T-helper 1 cell treated with Interleukin-12 subunit alpha and Interleukin-12 subunit beta and Interleukin-4 antibody, amounts not matched to agents 30 μg/mL and 1 μg/mL, for 36 hours (primary cell): ENCODE results near the gene TBC1D10B.
"Not testable (repeated sequence)": the region's sequence is repeated elsewhere in the genome, so short reads cannot be mapped to it uniquely, and the experiment has no call there.

Source experiments
- H3K27ac Mint-ChIP-seq: one replicate; pipeline ENCODE4 v1.8.0; 2021; ENCODE audit warnings: mild to moderate bottlenecking, mixed read lengths
- H3K27me3 Mint-ChIP-seq: one replicate; pipeline ENCODE4 v1.8.0; 2021; ENCODE audit warnings: low read depth, mixed read lengths
- H3K36me3 Mint-ChIP-seq: one replicate; pipeline ENCODE4 v1.8.0; 2021; ENCODE audit warnings: low read depth, mixed read lengths
- H3K4me1 Mint-ChIP-seq: one replicate; pipeline ENCODE4 v1.8.0; 2021; ENCODE audit warnings: low read depth, mixed read lengths
- H3K4me3 Mint-ChIP-seq: one replicate; pipeline ENCODE4 v1.8.0; 2021; ENCODE audit warnings: mild to moderate bottlenecking, moderate library complexity, mixed read lengths
- H3K9me3 Mint-ChIP-seq: one replicate; pipeline ENCODE4 v1.8.0; 2021; ENCODE audit warnings: mixed read lengths

The TBC1D10B gene

GRCh38 chr16:30406795-30407101, 36.5 kb upstream of the TBC1D10B start:
- Mint-ChIP-seq H3K4me1 (peaks cover 22% of the 10 kb centered on the region), H3K36me3 (no peaks in the 10 kb centered on the region), H3K27me3 (no peaks in the 10 kb centered on the region), H3K27ac (peak overlapping the region; percentile 93), H3K9me3 (no peaks in the 10 kb centered on the region), H3K4me3 (peak overlapping the region; percentile 98)

GRCh38 chr16:30401768-30402425, 31.6 kb upstream of the TBC1D10B start:
- Mint-ChIP-seq H3K4me3 (peak overlapping the region; percentile 84), H3K9me3 (no peaks in the 10 kb centered on the region), H3K4me1 (peaks cover 24% of the 10 kb centered on the region), H3K27me3 (no peaks in the 10 kb centered on the region), H3K36me3 (peaks cover 9% of the 10 kb centered on the region), H3K27ac (no peak overlapping the region)

- Mint-ChIP-seq H3K27me3 (no peaks in the 10 kb centered on the region), H3K27ac (peak overlapping the region; percentile 69), H3K36me3 (peaks cover 14% of the 10 kb centered on the region), H3K4me1 (peaks cover 32% of the 10 kb centered on the region), H3K4me3 (peak overlapping the region; percentile 84), H3K9me3 (no peaks in the 10 kb centered on the region)
These were observed 29.3 kb upstream of the TBC1D10B start for GRCh38 chr16:30399435-30400186.

- Mint-ChIP-seq H3K27ac (no peak overlapping the region), H3K36me3 (peaks cover 14% of the 10 kb centered on the region), H3K4me3 (peak overlapping the region; percentile 84)
These were observed 28.6 kb upstream of the TBC1D10B start for GRCh38 chr16:30398661-30399434.

GRCh38 chr16:30397776-30398660, 27.7 kb upstream of the TBC1D10B start:
- no peaks in the 10 kb centered on the region for H3K9me3 Mint-ChIP-seq
- no peak overlapping the region for H3K4me3 Mint-ChIP-seq
- peaks cover 35% of the 10 kb centered on the region for H3K4me1 Mint-ChIP-seq
- H3K27ac Mint-ChIP-seq, result no peak overlapping the region
- no peaks in the 10 kb centered on the region for H3K27me3 Mint-ChIP-seq
- peaks cover 14% of the 10 kb centered on the region for H3K36me3 Mint-ChIP-seq

More at GRCh38 chr16:30398661-30399434, 28.6 kb upstream of the TBC1D10B start:
- Mint-ChIP-seq H3K4me1 (peaks cover 35% of the 10 kb centered on the region), H3K27me3 (no peaks in the 10 kb centered on the region), H3K9me3 (no peaks in the 10 kb centered on the region)

- H3K9me3 Mint-ChIP-seq, result no peaks in the 10 kb centered on the region
- no peaks in the 10 kb centered on the region for H3K27me3 Mint-ChIP-seq
- peak overlapping the region; percentile 90 for H3K4me3 Mint-ChIP-seq
- H3K27ac Mint-ChIP-seq, result no peak overlapping the region
- H3K36me3 Mint-ChIP-seq, result peaks cover 14% of the 10 kb centered on the region
- peaks cover 35% of the 10 kb centered on the region for H3K4me1 Mint-ChIP-seq
These were observed 26.8 kb upstream of the TBC1D10B start for GRCh38 chr16:30397056-30397455.

- not testable (repeated sequence) for H3K9me3 Mint-ChIP-seq, H3K27me3 Mint-ChIP-seq, H3K27ac Mint-ChIP-seq
- Mint-ChIP-seq H3K4me1 (peaks cover 34% of the 10 kb centered on the region), H3K4me3 (peak overlapping the region; percentile 90), H3K36me3 (peaks cover 14% of the 10 kb centered on the region)
These were observed 26.3 kb upstream of the TBC1D10B start for GRCh38 chr16:30396627-30397026.

GRCh38 chr16:30395992-30396585, 25.8 kb upstream of the TBC1D10B start:
- H3K27me3 Mint-ChIP-seq, result no peaks in the 10 kb centered on the region
- H3K36me3 Mint-ChIP-seq, result peaks cover 14% of the 10 kb centered on the region
- H3K9me3 Mint-ChIP-seq, result no peaks in the 10 kb centered on the region
- peak overlapping the region; percentile 90 for H3K4me3 Mint-ChIP-seq
- peaks cover 32% of the 10 kb centered on the region for H3K4me1 Mint-ChIP-seq
- H3K27ac Mint-ChIP-seq, result peak overlapping the region; percentile 74

GRCh38 chr16:30395155-30395991, 25.1 kb upstream of the TBC1D10B start, which contains the start of gene ZNF48:
ZNF48 (plus strand) TSS chr16:30395420; CDS start chr16:30395795, 375 bp downstream.
- peak within 1 kb of the TSS; percentile 90 for H3K4me3 Mint-ChIP-seq
- H3K27me3 Mint-ChIP-seq, result no peaks in the 10 kb centered on the region
- no peaks in the 10 kb centered on the region for H3K9me3 Mint-ChIP-seq
- peak within 1 kb of the TSS; percentile 74 for H3K27ac Mint-ChIP-seq
- peaks cover 28% of the 10 kb centered on the region for H3K4me1 Mint-ChIP-seq
- H3K36me3 Mint-ChIP-seq, result peaks cover 14% of the 10 kb centered on the region

GRCh38 chr16:30394592-30395154, 24.4 kb upstream of the TBC1D10B start:
- peak overlapping the region; percentile 82 for H3K4me3 Mint-ChIP-seq
- no peaks in the 10 kb centered on the region for H3K27me3 Mint-ChIP-seq
- no peaks in the 10 kb centered on the region for H3K9me3 Mint-ChIP-seq
- H3K27ac Mint-ChIP-seq, result peak overlapping the region; percentile 69
- H3K36me3 Mint-ChIP-seq, result peaks cover 14% of the 10 kb centered on the region
- H3K4me1 Mint-ChIP-seq, result peaks cover 24% of the 10 kb centered on the region

GRCh38 chr16:30383521-30383920, 13.2 kb upstream of the TBC1D10B start:
- Mint-ChIP-seq H3K36me3 (peaks cover 19% of the 10 kb centered on the region), H3K4me3 (peak overlapping the region; percentile 88), H3K27me3 (no peaks in the 10 kb centered on the region), H3K4me1 (peaks cover 25% of the 10 kb centered on the region), H3K27ac (peak overlapping the region; percentile 98), H3K9me3 (no peaks in the 10 kb centered on the region)

- Mint-ChIP-seq H3K4me3 (peak within 1 kb of the TSS; percentile 88), H3K27me3 (no peaks in the 10 kb centered on the region), H3K36me3 (peaks cover 26% of the 10 kb centered on the region), H3K9me3 (no peaks in the 10 kb centered on the region), H3K27ac (peak within 1 kb of the TSS; percentile 98), H3K4me1 (peaks cover 34% of the 10 kb centered on the region)
These were observed 12.0 kb upstream of the TBC1D10B start, which contains the start of gene SEPTIN1 for GRCh38 chr16:30382111-30382881. SEPTIN1 (minus strand) TSS chr16:30382561; CDS start chr16:30382542, 19 bp downstream.
